Fibroblast of the aortic adventitia (primary cell): ENCODE results near the gene ESPN. TPM values are rescaled to one million over a fixed set of nuclear protein-coding genes. Genes with fewer than 3 reads are reported as not detected.

Source experiments
- DNase-seq: peaks from one replicate; pipeline ENCODE4 v3.0.0-alpha.2; 2010; ENCODE audit warnings: low read depth
- H3K4me3 ChIP-seq: 2 replicates; pipeline ENCODE4 v1.5.1; 2011; ENCODE audit warnings: low read depth, mild to moderate bottlenecking, control low read depth, low read length, moderate library complexity
- CTCF ChIP-seq: IDR thresholded peaks from 2 replicates; pipeline ENCODE4 v1.5.1; 2011; ENCODE audit warnings: mild to moderate bottlenecking, low read length, control low read depth, inconsistent platforms; ENCODE audit not compliant: insufficient read depth
- total RNA-seq: library from RNA; depleted of rRNA; stranded (reverse); fragments of >200 nt; gene quantifications from 2 replicates; pipeline ENCODE4 v1.2.3, GENCODE V29; 2012; ENCODE audit warnings: low replicate concordance

The ESPN gene
- total RNA-seq, 1 donor, result not detected

DNA sequence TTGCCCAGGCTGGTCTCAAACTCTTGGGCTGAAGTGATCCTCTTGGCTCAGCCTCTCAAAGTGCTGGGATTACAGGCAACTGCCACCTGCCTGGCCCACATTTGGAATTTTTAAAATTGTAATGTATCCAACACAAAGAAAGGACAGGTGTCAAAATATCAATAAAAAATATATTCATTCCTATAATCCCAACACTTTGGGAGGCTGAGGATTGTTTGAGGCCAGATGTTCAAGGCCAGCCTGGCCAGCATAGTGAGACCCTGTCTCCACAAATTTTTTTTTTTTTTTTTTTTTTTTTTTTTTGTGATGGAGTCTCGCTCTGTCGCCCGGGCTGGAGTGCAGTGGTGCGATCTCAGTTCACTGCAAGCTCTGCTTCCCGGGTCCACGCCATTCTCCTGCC is 14.8 kb upstream of the ESPN start:
- no peak for DNase-seq
- no peak for TF ChIP-seq CTCF
- no peak overlapping the region for H3K4me3 ChIP-seq

DNA sequence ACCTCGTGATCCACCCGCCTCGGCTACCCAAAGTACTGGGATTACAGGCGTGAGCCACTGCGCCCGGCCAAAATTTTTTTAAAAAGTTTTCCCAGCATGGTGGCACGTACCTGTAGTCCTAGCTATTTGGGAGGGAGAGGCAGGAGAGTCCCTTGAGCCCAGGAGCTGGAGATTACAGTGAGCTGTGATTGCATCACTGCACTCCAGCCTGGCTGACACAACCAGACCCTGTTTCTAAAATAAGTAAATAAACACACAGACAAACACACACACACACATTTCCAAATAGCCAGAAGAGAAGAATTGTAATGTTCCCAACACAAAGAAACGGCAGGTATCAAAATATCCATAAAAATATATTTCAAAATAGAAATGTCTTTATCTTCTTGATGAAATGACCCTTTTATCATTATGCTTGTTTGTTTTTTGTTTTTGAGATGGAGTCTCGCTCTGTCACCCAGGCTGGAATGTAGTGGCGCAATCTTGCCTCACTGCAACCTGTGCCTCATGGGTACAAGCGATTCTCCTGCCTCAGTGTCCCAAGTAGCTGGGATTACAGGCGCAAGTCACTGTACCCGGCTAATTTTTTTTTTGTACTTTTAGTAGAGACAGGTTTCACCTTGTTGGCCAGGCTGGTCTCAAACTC is 14.2 kb upstream of the ESPN start:
- DNase-seq, result no peak
- no peak for TF ChIP-seq CTCF

GRCh38 chr1:6412896-6413295 is 11.7 kb upstream of the ESPN start:
- H3K4me3 ChIP-seq, result no peak overlapping the region
- TF ChIP-seq CTCF, result no peak
- DNase-seq, result no peak

More for the DNA sequence above, 14.2 kb upstream of the ESPN start:
- H3K4me3 ChIP-seq, result no peak overlapping the region

GRCh38 chr1:6414443-6414844 is 10.1 kb upstream of the ESPN start:
- TF ChIP-seq CTCF, result peak; percentile 68
- DNase-seq, result peak; percentile 44
- H3K4me3 ChIP-seq, result no peak overlapping the region

- no peak for TF ChIP-seq CTCF
- no peak for DNase-seq
- H3K4me3 ChIP-seq, result no peak overlapping the region
Measured at GRCh38 chr1:6414881-6415626, 9.5 kb upstream of the ESPN start.

DNA sequence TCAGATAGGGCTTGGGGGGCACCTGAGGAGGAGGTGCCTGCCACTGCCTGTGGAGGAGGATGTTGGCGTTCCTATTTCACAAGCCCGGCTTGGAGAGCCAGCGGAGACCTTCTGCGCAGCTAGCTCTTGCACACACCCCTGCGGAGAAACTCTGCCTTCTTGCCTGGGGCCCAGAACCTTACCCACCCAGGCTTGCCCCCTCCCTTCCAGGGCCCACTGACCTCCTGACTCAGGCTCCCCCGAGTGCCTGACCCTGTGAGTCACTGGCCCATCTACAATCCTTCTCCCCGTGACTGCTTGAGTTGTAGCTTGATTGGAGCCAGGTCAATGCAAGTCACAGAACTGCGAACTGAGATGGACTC is 8.3 kb upstream of the ESPN start:
- DNase-seq, result no peak
- TF ChIP-seq CTCF, result no peak
- H3K4me3 ChIP-seq, result no peak overlapping the region

GRCh38 chr1:6416906-6417305 is 7.7 kb upstream of the ESPN start:
- TF ChIP-seq CTCF, result no peak
- no peak for DNase-seq
- H3K4me3 ChIP-seq, result no peak overlapping the region
